Measurements from ENCODE around the gene ARHGAP22. TPM values are rescaled to one million over a fixed set of nuclear protein-coding genes. Genes with fewer than 3 reads are reported as not detected.

ARHGAP22 gene
- total RNA-seq, 1 donor from 2014 or later = 2.0 TPM

- H3K4me3 ChIP-seq = no peak overlapping the region
- no peaks in the 10 kb centered on the region for H3K36me3 ChIP-seq
- H3K9me3 ChIP-seq = no peaks in the 10 kb centered on the region
- no peaks in the 10 kb centered on the region for H3K27me3 ChIP-seq
- intact Hi-C loops (cut with DNase I) = no loop called here
- H3K4me1 ChIP-seq = no peaks in the 10 kb centered on the region
- DNase-seq (ENCODE audit: low spot score in 2 of 2) = peak in 1 of 2 donors; percentile 15
- H3K27ac ChIP-seq = no peak overlapping the region
- no peak for TF ChIP-seq CTCF (IDR thresholded peaks at IDR 0.05)
Measured at GRCh38 chr10:48475943-48476278, 129.0 kb downstream of the ARHGAP22 start.

- Histone ChIP-seq H3K4me1 (no peaks in the 10 kb centered on the region), H3K27ac (no peak overlapping the region), H3K27me3 (no peaks in the 10 kb centered on the region), H3K4me3 (no peak overlapping the region), H3K36me3 (no peaks in the 10 kb centered on the region), H3K9me3 (no peaks in the 10 kb centered on the region)
- intact Hi-C loops (cut with DNase I) = no loop called here
- no peak for TF ChIP-seq CTCF (IDR thresholded peaks at IDR 0.05)
- DNase-seq (ENCODE audit: low spot score in 2 of 2) = peak in 1 of 2 donors; percentile 46
Measured at GRCh38 chr10:48474765-48475365, 130.0 kb downstream of the ARHGAP22 start.

GRCh38 chr10:48473704-48474103 lies 131.2 kb downstream of the ARHGAP22 start:
- H3K36me3 ChIP-seq = no peaks in the 10 kb centered on the region
- no peaks in the 10 kb centered on the region for H3K4me1 ChIP-seq
- H3K4me3 ChIP-seq = no peak overlapping the region
- no peak overlapping the region for H3K27ac ChIP-seq
- intact Hi-C loops (cut with DNase I) = no loop called here
- H3K27me3 ChIP-seq = no peaks in the 10 kb centered on the region
- H3K9me3 ChIP-seq = no peaks in the 10 kb centered on the region
- no peak for DNase-seq (ENCODE audit: low spot score in 2 of 2)
- TF ChIP-seq CTCF (IDR thresholded peaks at IDR 0.05) = no peak

- no peak for TF ChIP-seq CTCF (IDR thresholded peaks at IDR 0.05)
- intact Hi-C loops (cut with DNase I) = no loop called here
Measured at GRCh38 chr10:48472501-48473069, 132.3 kb downstream of the ARHGAP22 start.

GRCh38 chr10:48470893-48471805 lies 133.7 kb downstream of the ARHGAP22 start:
- intact Hi-C loops (cut with DNase I) = no loop called here
- DNase-seq (ENCODE audit: low spot score in 2 of 2) = peak in 1 of 2 donors; percentile 49
- TF ChIP-seq CTCF (IDR thresholded peaks at IDR 0.05) = no peak

More at GRCh38 chr10:48472501-48473069, 132.3 kb downstream of the ARHGAP22 start:
- Histone ChIP-seq H3K36me3 (no peaks in the 10 kb centered on the region), H3K9me3 (no peaks in the 10 kb centered on the region), H3K4me3 (no peak overlapping the region), H3K27ac (no peak overlapping the region), H3K27me3 (no peaks in the 10 kb centered on the region), H3K4me1 (no peaks in the 10 kb centered on the region)
- no peak for DNase-seq (ENCODE audit: low spot score in 2 of 2)

More at GRCh38 chr10:48470893-48471805, 133.7 kb downstream of the ARHGAP22 start:
- no peak overlapping the region for H3K4me3 ChIP-seq
- H3K4me1 ChIP-seq = peaks cover under 1 to 2% of the 10 kb centered on the region in 2 donors
- no peak overlapping the region for H3K27ac ChIP-seq
- H3K36me3 ChIP-seq = no peaks in the 10 kb centered on the region
- H3K9me3 ChIP-seq = no peaks in the 10 kb centered on the region
- no peaks in the 10 kb centered on the region for H3K27me3 ChIP-seq

Measured in ascending aorta (tissue), 2 donors.